B cell (primary cell): Measurements from ENCODE around the gene VASH1. TPM values are rescaled to one million over a fixed set of nuclear protein-coding genes. Genes with fewer than 3 reads are reported as not detected.

ENCODE experiments used
- ATAC-seq: fragments of 200-7000 bp; cut with Tn5 transposase; one replicate; pipeline ENCODE4 v1.10.0; 2021; ENCODE audit warnings: low read depth, mild to moderate bottlenecking, moderate number of reproducible peaks, moderate library complexity
- CTCF ChIA-PET: fragments of 350-600 bp; sonication (Branson Sonifier 250); formaldehyde crosslinking; loops from one replicate; lab custom pipeline; 2021; ENCODE audit warnings: antibody characterized with exemption, inconsistent platforms; lab: Charles Lee
- POLR2A ChIA-PET: fragments of 350-600 bp; sonication (Branson Sonifier 250); formaldehyde crosslinking; loops from one replicate; lab custom pipeline; 2021; ENCODE audit warnings: antibody characterized with exemption; lab: Charles Lee
- DNase-seq: peaks from one replicate; pipeline ENCODE4 v3.0.0; 2013
- H2AFZ ChIP-seq: 2 replicates; pipeline ENCODE4 v1.6.1; 2012; ENCODE audit warnings: mild to moderate bottlenecking, low read depth, low read length; ENCODE audit not compliant: insufficient read depth, poor library complexity, severe bottlenecking
- H3K27ac ChIP-seq, 2 donors: 1 replicate in 1 of 2; 2 replicates in 1 of 2; pipeline ENCODE4 v1.5.1; 2012 to 2013; ENCODE audit warnings: low read length in 2 of 2, mild to moderate bottlenecking in 2 of 2, moderate library complexity in 1 of 2
- H3K27me3 ChIP-seq, 4 experiments: fragments of 200-600 bp in 1 of 4; sonication (generic) in 1 of 4; replicated peaks in 1 of 4; 1 replicate in 2 of 4; 2 replicates in 2 of 4; pipeline versions ENCODE4 v1.6.1 to v1.7.0; 2013 to 2016; ENCODE audit warnings: low read length in 3 of 4, mild to moderate bottlenecking in 2 of 4, mixed read lengths in 1 of 4, moderate library complexity in 1 of 4; ENCODE audit not compliant: insufficient read depth in 4 of 4, control insufficient read depth in 3 of 4; ENCODE audit errors: control extremely low read depth in 1 of 4
- H3K36me3 ChIP-seq, 2 experiments: replicated peaks in 1 of 2; 1 replicate in 1 of 2; 2 replicates in 1 of 2; pipeline versions ENCODE4 v1.6.1 to v1.7.1; 2013; ENCODE audit warnings: low read length in 1 of 2; ENCODE audit not compliant: insufficient read depth in 2 of 2, control insufficient read depth in 1 of 2; ENCODE audit errors: control extremely low read depth in 1 of 2, extremely low read depth in 1 of 2
- H3K4me1 ChIP-seq, 2 donors: fragments of 200-600 bp in 1 of 2; sonication (generic) in 1 of 2; 1 replicate in 1 of 2; 2 replicates in 1 of 2; pipeline versions ENCODE4 v1.5.1 to v1.6.1; 2013 to 2017; ENCODE audit warnings: low read length in 2 of 2; ENCODE audit not compliant: control insufficient read depth in 2 of 2, insufficient read depth in 2 of 2
- H3K4me2 ChIP-seq: replicated peaks from 2 replicates; pipeline ENCODE3; 2012; ENCODE audit warnings: mild to moderate bottlenecking, low read depth, low read length; ENCODE audit not compliant: poor library complexity, severe bottlenecking
- H3K4me3 ChIP-seq, 5 experiments: fragments of 200-600 bp in 1 of 5; sonication (generic) in 1 of 5; 1 replicate in 3 of 5; 2 replicates in 2 of 5; pipeline versions ENCODE4 v1.5.1 to v1.7.0; 2011 to 2016; ENCODE audit warnings: low read length in 4 of 5, mild to moderate bottlenecking in 4 of 5, low read depth in 2 of 5, control low read depth in 1 of 5, moderate library complexity in 1 of 5; ENCODE audit not compliant: insufficient read depth in 1 of 5; ENCODE audit errors: control extremely low read depth in 1 of 5, extremely low read depth in 1 of 5
- H3K79me2 ChIP-seq: fragments of 200-600 bp; sonication (generic); one replicate; pipeline ENCODE4 v1.6.0; 2016; ENCODE audit warnings: low read length; ENCODE audit not compliant: control insufficient read depth, insufficient read depth
- H3K9ac ChIP-seq: fragments of 200-600 bp; sonication (generic); 2 replicates; pipeline ENCODE4 v1.6.1; 2017; ENCODE audit warnings: mild to moderate bottlenecking, low read length, moderate library complexity
- H3K9me3 ChIP-seq, 3 donors: one replicate each; pipeline versions ENCODE4 v1.6.1 to v1.7.1; 2013; ENCODE audit warnings: low read length in 2 of 3; ENCODE audit not compliant: control insufficient read depth in 2 of 3, insufficient read depth in 1 of 3; ENCODE audit errors: control extremely low read depth in 1 of 3
- H4K20me1 ChIP-seq: 2 replicates; pipeline ENCODE4 v1.6.0; 2012; ENCODE audit warnings: mild to moderate bottlenecking, low read length; ENCODE audit not compliant: insufficient read depth, control insufficient read depth, poor library complexity, severe bottlenecking
- H3K27ac Mint-ChIP-seq: one replicate; pipeline ENCODE4 v1.8.0; 2021; ENCODE audit warnings: mixed read lengths
- H3K27me3 Mint-ChIP-seq: one replicate; pipeline ENCODE4 v1.8.0; 2021; ENCODE audit warnings: mixed read lengths
- H3K4me1 Mint-ChIP-seq: one replicate; pipeline ENCODE4 v1.8.0; 2021; ENCODE audit warnings: mixed read lengths
- H3K4me3 Mint-ChIP-seq: one replicate; pipeline ENCODE4 v1.8.0; 2021; ENCODE audit warnings: mixed read lengths
- H3K9me3 Mint-ChIP-seq: one replicate; pipeline ENCODE4 v1.8.0; 2022; ENCODE audit warnings: mixed read lengths; ENCODE audit not compliant: insufficient read depth
- EZH2 ChIP-seq: IDR thresholded peaks from 2 replicates; pipeline ENCODE4 v1.6.1; 2012; ENCODE audit warnings: borderline replicate concordance, low read depth, mild to moderate bottlenecking, moderate library complexity, low read length; ENCODE audit not compliant: insufficient read depth, poor library complexity, severe bottlenecking
- WGBS: methylation state at CpG from one replicate; pipeline ENCODE4 v1.1.5; 2013; ENCODE audit warnings: missing lambda C conversion rate; ENCODE audit not compliant: insufficient coverage; 5-methylcytosine and 5-hydroxymethylcytosine counted together
- intact Hi-C: fragments of 100-400 bp; cut with micrococcal nuclease; formaldehyde crosslinking; loops from one replicate; pipeline ENCODE4 v1.10.0; 2022
- polyA plus RNA-seq: library from polyadenylated mRNA; depleted of rRNA; stranded (reverse); fragments of >200 nt; gene quantifications from 2 replicates; pipeline ENCODE4 v1.2.3, GENCODE V29; 2012
- total RNA-seq, 2 donors: library from RNA; stranded (reverse); fragments of 120-200 nt in 1 of 2; gene quantifications; 1 replicate in 1 of 2; 2 replicates in 1 of 2; pipeline versions ENCODE4 v1.2.3 to v1.2.4, GENCODE V29; 2013 to 2022
- TF ChIP-seq, protein P1 (sequence below): fragments of 200-600 bp; IDR thresholded peaks from one replicate; pipeline ENCODE4 v1.8.0; 2022; ENCODE audit warnings: antibody characterized with exemption, mild to moderate bottlenecking

VASH1 gene
- total and polyA plus RNA-seq, 2 donors (not counting 1 experiment from before 2014, with no cell fraction given) = 0.60 to 2.7 TPM

DNA sequence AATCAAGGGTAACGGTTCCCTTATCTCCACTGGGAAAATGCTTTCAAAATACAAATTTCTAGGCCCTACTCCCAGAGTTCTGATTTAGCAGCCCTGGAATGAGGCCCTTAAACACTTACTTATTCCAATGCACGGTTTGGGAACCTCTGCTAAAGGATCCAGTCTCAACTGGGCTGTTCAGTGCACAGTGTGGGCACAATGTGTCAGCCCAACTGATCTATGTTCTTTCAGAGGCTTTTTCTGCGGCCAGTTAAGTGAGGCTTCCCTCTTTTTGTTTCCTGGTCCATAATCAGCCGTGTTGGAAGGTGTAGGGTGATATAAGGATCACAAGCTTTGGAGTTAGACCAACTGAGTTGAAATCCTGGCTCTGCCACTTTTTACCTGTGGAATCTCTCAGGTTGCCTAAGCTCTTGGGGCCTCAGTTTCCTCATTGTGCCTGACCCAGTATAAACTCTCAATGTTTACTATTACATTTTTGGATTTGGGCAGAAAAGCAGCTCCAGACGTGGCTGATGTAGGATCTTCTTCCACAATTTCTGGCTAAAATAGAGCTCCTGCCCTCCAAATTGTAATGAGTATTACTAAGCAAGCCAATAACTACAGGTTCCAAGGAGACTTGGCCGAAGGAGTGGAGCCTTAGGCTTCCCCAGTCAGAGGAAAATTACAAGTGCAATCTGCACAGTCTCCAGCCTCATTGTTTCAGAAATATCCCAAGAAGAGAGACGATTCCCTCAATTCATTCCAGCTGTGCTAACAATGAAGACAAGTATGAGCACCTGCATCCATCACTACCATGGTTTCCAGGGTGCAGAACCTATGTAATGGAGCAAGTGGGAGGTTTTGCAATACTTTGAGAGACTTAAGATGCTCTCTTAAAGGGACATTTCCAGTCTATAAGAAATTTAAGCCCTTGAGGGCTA lies 53.7 kb downstream of the VASH1 start:
- no peak overlapping the region for H3K9ac ChIP-seq
- POLR2A ChIA-PET = no interaction called here
- H3K27ac ChIP-seq = no peak overlapping the region
- H3K27me3 ChIP-seq = peaks cover 0 to 16% (median 6%) of the 10 kb centered on the region in 4 experiments
- TF ChIP-seq, protein P1, sequence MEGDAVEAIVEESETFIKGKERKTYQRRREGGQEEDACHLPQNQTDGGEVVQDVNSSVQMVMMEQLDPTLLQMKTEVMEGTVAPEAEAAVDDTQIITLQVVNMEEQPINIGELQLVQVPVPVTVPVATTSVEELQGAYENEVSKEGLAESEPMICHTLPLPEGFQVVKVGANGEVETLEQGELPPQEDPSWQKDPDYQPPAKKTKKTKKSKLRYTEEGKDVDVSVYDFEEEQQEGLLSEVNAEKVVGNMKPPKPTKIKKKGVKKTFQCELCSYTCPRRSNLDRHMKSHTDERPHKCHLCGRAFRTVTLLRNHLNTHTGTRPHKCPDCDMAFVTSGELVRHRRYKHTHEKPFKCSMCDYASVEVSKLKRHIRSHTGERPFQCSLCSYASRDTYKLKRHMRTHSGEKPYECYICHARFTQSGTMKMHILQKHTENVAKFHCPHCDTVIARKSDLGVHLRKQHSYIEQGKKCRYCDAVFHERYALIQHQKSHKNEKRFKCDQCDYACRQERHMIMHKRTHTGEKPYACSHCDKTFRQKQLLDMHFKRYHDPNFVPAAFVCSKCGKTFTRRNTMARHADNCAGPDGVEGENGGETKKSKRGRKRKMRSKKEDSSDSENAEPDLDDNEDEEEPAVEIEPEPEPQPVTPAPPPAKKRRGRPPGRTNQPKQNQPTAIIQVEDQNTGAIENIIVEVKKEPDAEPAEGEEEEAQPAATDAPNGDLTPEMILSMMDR = no peak
- no peak for TF ChIP-seq EZH2
- no peak overlapping the region for H2AFZ ChIP-seq
- WGBS = 86% methylated on average over 3 of the region's 7 CpGs
- peaks cover 4% of the 10 kb centered on the region for H3K27me3 Mint-ChIP-seq
- peaks cover 20 to 25% of the 10 kb centered on the region in 2 donors for H3K4me1 ChIP-seq
- no peak for ATAC-seq
- peak overlapping the region; percentile 33 for H3K27ac Mint-ChIP-seq
- no peak overlapping the region for H3K4me3 Mint-ChIP-seq
- intact Hi-C loops = loop anchor here (5.0 to 10.0 kb wide), 3 partner anchors 53 to 800 kb away; partner anchors contain the start of genes SPTLC2 and VASH1
- no peak overlapping the region for H3K4me3 ChIP-seq
- H3K4me2 ChIP-seq = no peak overlapping the region
- CTCF ChIA-PET = interaction anchor here (0.6 kb wide), 1 partner anchor 92 kb away, joined by 4 read pairs; no protein-coding TSS in a partner anchor
- no peaks in the 10 kb centered on the region for H3K9me3 Mint-ChIP-seq
- H3K9me3 ChIP-seq = no peaks in the 10 kb centered on the region
- H4K20me1 ChIP-seq = peaks cover 1% of the 10 kb centered on the region
- H3K36me3 ChIP-seq = no peaks in the 10 kb centered on the region
- H3K79me2 ChIP-seq = peaks cover 2% of the 10 kb centered on the region
- peaks cover 28% of the 10 kb centered on the region for H3K4me1 Mint-ChIP-seq
- no peak for DNase-seq

DNA sequence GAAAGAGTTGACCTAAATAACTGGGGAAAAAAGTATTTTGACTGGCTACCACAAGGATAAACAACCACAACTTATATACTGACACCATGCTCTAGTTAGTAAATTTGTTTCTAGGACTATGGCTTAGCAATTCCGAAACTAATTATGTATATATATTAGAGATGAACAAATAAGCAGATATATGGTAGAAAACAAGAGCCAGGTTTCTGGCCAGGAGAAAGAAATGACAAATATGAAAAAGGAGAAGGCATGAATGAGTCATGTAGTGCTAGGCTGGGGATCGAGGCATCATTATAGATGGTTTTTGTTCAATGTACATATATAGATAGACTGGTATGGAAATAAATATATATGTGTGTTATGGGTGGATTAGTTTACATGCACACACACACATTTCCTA lies 59.4 kb downstream of the VASH1 start:
- intact Hi-C loops = no loop called here
- no CpG with 5 or more reads among the region's 2 CpGs for WGBS
- CTCF ChIA-PET = no interaction called here

More for the DNA sequence above, 59.4 kb downstream of the VASH1 start:
- Mint-ChIP-seq H3K4me1 (no peaks in the 10 kb centered on the region), H3K27ac (no peak overlapping the region), H3K27me3 (peaks cover 22% of the 10 kb centered on the region), H3K9me3 (no peaks in the 10 kb centered on the region), H3K4me3 (no peak overlapping the region)
- Histone ChIP-seq H3K4me1 (no peaks in the 10 kb centered on the region), H3K4me3 (no peak overlapping the region), H3K9ac (no peak overlapping the region), H3K9me3 (no peaks in the 10 kb centered on the region), H3K36me3 (no peaks in the 10 kb centered on the region), H3K4me2 (no peak overlapping the region), H3K27me3 (peaks cover 0 to 16% (median 9%) of the 10 kb centered on the region in 4 experiments), H3K27ac (no peak overlapping the region), H3K79me2 (no peaks in the 10 kb centered on the region), H2AFZ (no peak overlapping the region), H4K20me1 (no peaks in the 10 kb centered on the region)
- TF ChIP-seq, protein P1 = no peak
- TF ChIP-seq EZH2 = no peak
- POLR2A ChIA-PET = interaction anchor here (0.6 kb wide), 1 partner anchor 20 kb away, joined by 4 read pairs; no protein-coding TSS in a partner anchor
- DNase-seq (no peak), ATAC-seq (no peak)
